GM18951 (cell line): ENCODE data around the gene AIFM3.

Source experiments
- POLR2A ChIP-seq: IDR thresholded peaks from 4 replicates; pipeline ENCODE4 v1.6.1; 2011; ENCODE audit warnings: mild to moderate bottlenecking; ENCODE audit not compliant: insufficient read length, insufficient read depth; ENCODE audit errors: extremely low read depth
- in situ Hi-C: fragments of 300-500 bp; cut with MboI; formaldehyde crosslinking; loops from one replicate; pipeline ENCODE4 v1.12.0; 2022; ENCODE audit warnings: low sequenced_read_pairs, mixed read lengths, inconsistent platforms; ENCODE audit not compliant: unreplicated experiment

Gene AIFM3

GRCh38 chr22:20991252-20992055 is 24.4 kb downstream of the AIFM3 start:
- in situ Hi-C loops, result no loop called here
- no peak for TF ChIP-seq POLR2A

GRCh38 chr22:20992056-20992442 is 25.0 kb downstream of the AIFM3 start:
- in situ Hi-C loops, result no loop called here
- no peak for TF ChIP-seq POLR2A

GRCh38 chr22:20992456-20993303 is 25.6 kb downstream of the AIFM3 start:
- no peak for TF ChIP-seq POLR2A
- in situ Hi-C loops, result no loop called here

GRCh38 chr22:20993304-20994127 is 26.5 kb downstream of the AIFM3 start:
- in situ Hi-C loops, result no loop called here
- no peak for TF ChIP-seq POLR2A

GRCh38 chr22:20994128-20994901 is 27.3 kb downstream of the AIFM3 start:
- no peak for TF ChIP-seq POLR2A
- in situ Hi-C loops, result no loop called here

- in situ Hi-C loops, result no loop called here
- no peak for TF ChIP-seq POLR2A
These were observed 27.8 kb downstream of the AIFM3 start for GRCh38 chr22:20994902-20995241.

- no peak for TF ChIP-seq POLR2A
- in situ Hi-C loops, result no loop called here
These were observed 28.4 kb downstream of the AIFM3 start for GRCh38 chr22:20995329-20996030.

GRCh38 chr22:20996031-20996410 is 29.0 kb downstream of the AIFM3 start:
- TF ChIP-seq POLR2A, result no peak
- in situ Hi-C loops, result no loop called here

- in situ Hi-C loops, result no loop called here
These were observed 29.8 kb downstream of the AIFM3 start for GRCh38 chr22:20996598-20997535.

GRCh38 chr22:20997536-20998257 is 30.6 kb downstream of the AIFM3 start:
- in situ Hi-C loops, result no loop called here
- TF ChIP-seq POLR2A, result no peak

More at GRCh38 chr22:20996598-20997535, 29.8 kb downstream of the AIFM3 start:
- TF ChIP-seq POLR2A, result no peak
